LNCaP clone FGC (cell line): ENCODE data around the gene DBI.
"Not testable (repeated sequence)": the region's sequence is repeated elsewhere in the genome, so short reads cannot be mapped to it uniquely, and the experiment has no call there.

Source experiments
- DNase-seq: peaks from one replicate; pipeline ENCODE4 v3.0.0-alpha.2; 2011; ENCODE audit warnings: low read depth
- H3K4me3 ChIP-seq: 2 replicates; pipeline ENCODE4 v1.5.1; 2011; ENCODE audit warnings: mild to moderate bottlenecking, low read depth, low read length, control low read depth
- CTCF ChIP-seq: IDR thresholded peaks from 2 replicates; pipeline ENCODE4 v1.5.1; 2012; ENCODE audit warnings: mild to moderate bottlenecking; ENCODE audit not compliant: control insufficient read depth, insufficient read depth; ENCODE audit errors: extremely low read depth

DBI gene

GRCh38 chr2:119364798-119365197 is 2.0 kb upstream of the DBI start:
- TF ChIP-seq CTCF: no peak
- H3K4me3 ChIP-seq: peak overlapping the region; percentile 81
- no peak for DNase-seq

GRCh38 chr2:119365436-119365835 is 1.3 kb upstream of the DBI start:
- TF ChIP-seq CTCF: no peak
- H3K4me3 ChIP-seq: peak overlapping the region; percentile 81
- DNase-seq: no peak

GRCh38 chr2:119366161-119366648 is 572 bp upstream of the DBI start:
- DNase-seq: peak; percentile 94
- no peak for TF ChIP-seq CTCF

GRCh38 chr2:119367472-119368099 is 809 bp downstream of the DBI start:
- DNase-seq: no peak
- peak overlapping the region; percentile 81 for H3K4me3 ChIP-seq
- TF ChIP-seq CTCF: no peak

More at GRCh38 chr2:119366161-119366648, 572 bp upstream of the DBI start:
- peak overlapping the region; percentile 81 for H3K4me3 ChIP-seq

- H3K4me3 ChIP-seq: no peak overlapping the region
- DNase-seq: no peak
- no peak for TF ChIP-seq CTCF
Observed at GRCh38 chr2:119369845-119370244, 3.1 kb downstream of the DBI start.

GRCh38 chr2:119371111-119371510 is 4.3 kb downstream of the DBI start:
- H3K4me3 ChIP-seq: no peak overlapping the region
- TF ChIP-seq CTCF: no peak
- no peak for DNase-seq

- DNase-seq: no peak
- no peak for TF ChIP-seq CTCF
- no peak overlapping the region for H3K4me3 ChIP-seq
Observed at GRCh38 chr2:119372778-119373568, 6.2 kb downstream of the DBI start.

GRCh38 chr2:119373907-119374745 is 7.3 kb downstream of the DBI start:
- not testable (repeated sequence) for DNase-seq, H3K4me3 ChIP-seq

GRCh38 chr2:119376406-119376805 is 9.6 kb downstream of the DBI start:
- DNase-seq, H3K4me3 ChIP-seq: not testable (repeated sequence)
